H1 (cell line): Measurements from ENCODE around the gene BCL2. TPM values are rescaled to one million over a fixed set of nuclear protein-coding genes. Genes with fewer than 3 reads are reported as not detected.
A peak's percentile ranks its signal among the peaks of the same experiment; 100 is the strongest.

Source experiments
- CTCF ChIA-PET: fragments of 300-600 bp; sonication (Branson Sonifier 250); formaldehyde crosslinking; loops from one replicate; lab custom pipeline; 2021; ENCODE audit not compliant: partially characterized antibody; lab: Charles Lee
- POLR2A ChIA-PET: fragments of 300-600 bp; sonication (Branson Sonifier 250); formaldehyde crosslinking; loops from one replicate; lab custom pipeline; 2021; ENCODE audit warnings: inconsistent platforms; ENCODE audit not compliant: partially characterized antibody; lab: Charles Lee
- DNase-seq, 2 experiments: peaks; one replicate each; pipeline versions ENCODE4 v3.0.0 to v3.0.0-alpha.2; 2010 to 2022; ENCODE audit warnings: low spot score in 2 of 2, low read depth in 1 of 2, mixed read lengths in 1 of 2
- FAIRE-seq: peaks from 2 replicates; lab custom pipeline; 2011; peaks lifted over from hg19 to GRCh38; lab: Jason Lieb, UNC
- H2AFZ ChIP-seq: 2 replicates; pipeline ENCODE4 v1.8.1; 2012; ENCODE audit warnings: low read length, inconsistent platforms
- H2AK5ac ChIP-seq: 2 replicates; pipeline ENCODE4 v1.6.1; 2013; ENCODE audit warnings: low read depth, low read length
- H2BK120ac ChIP-seq: replicated peaks from 2 replicates; pipeline ENCODE3; 2013; ENCODE audit warnings: low read depth, low read length, inconsistent platforms
- H2BK12ac ChIP-seq: 2 replicates; pipeline ENCODE4 v1.6.1; 2013; ENCODE audit warnings: low read depth, low read length
- H2BK15ac ChIP-seq: 2 replicates; pipeline ENCODE4 v1.6.1; 2013; ENCODE audit warnings: low read length
- H2BK20ac ChIP-seq: 2 replicates; pipeline ENCODE4 v1.6.1; 2013; ENCODE audit warnings: low read length
- H2BK5ac ChIP-seq: 2 replicates; pipeline ENCODE4 v1.6.1; 2013; ENCODE audit warnings: low read depth, low read length
- H3K14ac ChIP-seq: 2 replicates; pipeline ENCODE4 v1.6.1; 2013; ENCODE audit warnings: inconsistent platforms; ENCODE audit not compliant: insufficient read length
- H3K18ac ChIP-seq: 2 replicates; pipeline ENCODE4 v1.6.1; 2013; ENCODE audit warnings: low read length; ENCODE audit errors: extremely low read depth
- H3K23ac ChIP-seq: 2 replicates; pipeline ENCODE4 v1.6.1; 2013; ENCODE audit warnings: inconsistent platforms; ENCODE audit not compliant: insufficient read length
- H3K23me2 ChIP-seq: 2 replicates; pipeline ENCODE4 v1.6.1; 2013; ENCODE audit warnings: low read depth, low read length
- H3K27ac ChIP-seq: 2 replicates; pipeline ENCODE4 v1.6.1; 2011; ENCODE audit warnings: low read depth, low read length, inconsistent platforms
- H3K27me3 ChIP-seq, 4 experiments: replicated peaks in 1 of 4; 1 replicate in 1 of 4; 2 replicates in 3 of 4; pipeline versions ENCODE4 v1.6.1 to v1.8.1; 2011 to 2013; ENCODE audit warnings: low read length in 3 of 4, mild to moderate bottlenecking in 3 of 4, inconsistent platforms in 2 of 4, mixed read lengths in 2 of 4, moderate library complexity in 1 of 4; ENCODE audit not compliant: control insufficient read depth in 3 of 4, insufficient read depth in 3 of 4; ENCODE audit errors: extremely low read depth in 1 of 4
- H3K36me3 ChIP-seq, 4 experiments: 2 replicates each; pipeline versions ENCODE4 v1.6.1 to v1.8.1; 2011 to 2013; ENCODE audit warnings: mild to moderate bottlenecking in 4 of 4, low read length in 3 of 4, moderate library complexity in 2 of 4, control low read depth in 1 of 4, inconsistent platforms in 1 of 4; ENCODE audit not compliant: insufficient read depth in 4 of 4, control insufficient read depth in 2 of 4
- H3K4ac ChIP-seq: replicated peaks from 2 replicates; pipeline ENCODE3; 2013; ENCODE audit warnings: low read length, low read depth, mixed read lengths, inconsistent platforms; ENCODE audit not compliant: insufficient read length
- H3K4me1 ChIP-seq, 4 experiments: replicated peaks in 1 of 4; 1 replicate in 1 of 4; 2 replicates in 3 of 4; pipeline versions ENCODE4 v1.6.1 to v1.8.1; 2011 to 2013; ENCODE audit warnings: low read length in 3 of 4, inconsistent platforms in 2 of 4, mixed read lengths in 1 of 4; ENCODE audit not compliant: insufficient read depth in 4 of 4, control insufficient read depth in 3 of 4
- H3K4me2 ChIP-seq, 2 experiments: 2 replicates each; pipeline versions ENCODE4 v1.6.1 to v1.8.1; 2011 to 2013; ENCODE audit warnings: low read depth in 2 of 2, low read length in 2 of 2, control low read depth in 1 of 2, inconsistent platforms in 1 of 2, mild to moderate bottlenecking in 1 of 2; ENCODE audit not compliant: insufficient read depth in 1 of 2
- H3K4me3 ChIP-seq, 4 experiments: fragments of 200-600, 300-600 bp in 1 of 4; sonication (generic), shearing (Covaris generic), sonication (Bioruptor Twin) in 1 of 4; 2 replicates each; pipeline versions ENCODE4 v1.5.1 to v1.8.1; 2011 to 2016; ENCODE audit warnings: low read length in 4 of 4, low read depth in 3 of 4, control low read depth in 2 of 4, inconsistent platforms in 2 of 4, mild to moderate bottlenecking in 2 of 4, mixed read lengths in 1 of 4, moderate library complexity in 1 of 4; ENCODE audit not compliant: insufficient read depth in 2 of 4; ENCODE audit errors: extremely low read depth in 1 of 4
- H3K56ac ChIP-seq: replicated peaks from 2 replicates; pipeline ENCODE3; 2013; ENCODE audit warnings: low read depth, mild to moderate bottlenecking, mixed read lengths, low read length, inconsistent platforms; ENCODE audit not compliant: insufficient read length
- H3K79me1 ChIP-seq: 2 replicates; pipeline ENCODE4 v1.6.1; 2013; ENCODE audit warnings: low read depth, low read length, control low read depth
- H3K79me2 ChIP-seq, 2 experiments: 2 replicates each; pipeline versions ENCODE4 v1.6.1 to v1.8.1; 2012 to 2013; ENCODE audit warnings: low read length in 2 of 2, mild to moderate bottlenecking in 2 of 2, inconsistent platforms in 1 of 2; ENCODE audit not compliant: insufficient read depth in 2 of 2, control insufficient read depth in 1 of 2
- H3K9ac ChIP-seq, 4 experiments: replicated peaks in 1 of 4; 1 replicate in 1 of 4; 2 replicates in 3 of 4; pipeline versions ENCODE4 v1.6.1 to v1.8.1; 2011 to 2013; ENCODE audit warnings: low read depth in 3 of 4, low read length in 3 of 4, control low read depth in 2 of 4, mild to moderate bottlenecking in 2 of 4, moderate library complexity in 2 of 4, inconsistent platforms in 1 of 4; ENCODE audit errors: extremely low read depth in 1 of 4
- H3K9me3 ChIP-seq, 2 experiments: 2 replicates each; pipeline versions ENCODE4 v1.6.1 to v1.8.1; 2012 to 2013; ENCODE audit warnings: mild to moderate bottlenecking in 2 of 2, moderate library complexity in 2 of 2, control low read depth in 1 of 2, inconsistent platforms in 1 of 2, low read depth in 1 of 2, low read length in 1 of 2, mixed read lengths in 1 of 2; ENCODE audit not compliant: insufficient read depth in 2 of 2
- H4K20me1 ChIP-seq, 2 experiments: replicated peaks in 1 of 2; 2 replicates each; pipeline versions ENCODE3 to v1.8.1; 2011 to 2013; ENCODE audit warnings: inconsistent platforms in 2 of 2, low read length in 2 of 2, mild to moderate bottlenecking in 1 of 2; ENCODE audit not compliant: insufficient read depth in 2 of 2, control insufficient read depth in 1 of 2
- H4K5ac ChIP-seq: 2 replicates; pipeline ENCODE4 v1.6.1; 2013; ENCODE audit warnings: low read length, low read depth, mixed read lengths, inconsistent platforms; ENCODE audit not compliant: insufficient read length
- H4K8ac ChIP-seq: 2 replicates; pipeline ENCODE4 v1.8.0; 2013; ENCODE audit warnings: mild to moderate bottlenecking, moderate library complexity, low read length, inconsistent platforms; ENCODE audit not compliant: insufficient read depth; ENCODE audit errors: extremely low read depth
- H4K91ac ChIP-seq: replicated peaks from 2 replicates; pipeline ENCODE3; 2013; ENCODE audit warnings: low read length, mixed read lengths, inconsistent platforms; ENCODE audit not compliant: insufficient read length
- CREB1 ChIP-seq: IDR thresholded peaks from 2 replicates; pipeline ENCODE4 v1.6.1; 2012; ENCODE audit warnings: inconsistent platforms
- CTCF ChIP-seq, 3 experiments: IDR thresholded peaks; 1 replicate in 2 of 3; 2 replicates in 1 of 3; pipeline versions ENCODE4 v1.5.1 to v1.6.1; 2011; ENCODE audit warnings: low read length in 3 of 3, mild to moderate bottlenecking in 3 of 3, inconsistent platforms in 2 of 3, low read depth in 1 of 3, moderate library complexity in 1 of 3; ENCODE audit not compliant: insufficient read depth in 1 of 3; ENCODE audit errors: control extremely low read depth in 1 of 3
- KDM4A ChIP-seq: IDR thresholded peaks from one replicate; pipeline ENCODE4 v1.7.1; 2012; ENCODE audit warnings: low read depth, mild to moderate bottlenecking, moderate library complexity, low read length, inconsistent platforms; ENCODE audit not compliant: severe bottlenecking
- RNF2 ChIP-seq: fragments of 200-900, 300-1000 bp; sonication (generic); IDR thresholded peaks from 2 replicates; pipeline ENCODE4 v1.7.1; 2016; ENCODE audit warnings: borderline replicate concordance, low read depth, mild to moderate bottlenecking, antibody characterized with exemption, low read length; ENCODE audit not compliant: poor library complexity, severe bottlenecking; ENCODE audit errors: missing control alignments
- SAP30 ChIP-seq: fragments of 300-600 bp; sonication (generic); IDR thresholded peaks from 2 replicates; pipeline ENCODE4 v1.7.1; 2012; ENCODE audit warnings: low read length, moderate library complexity, mild to moderate bottlenecking, inconsistent platforms; ENCODE audit not compliant: insufficient read depth, insufficient replicate concordance
- SP4 ChIP-seq: IDR thresholded peaks from 2 replicates; pipeline ENCODE4 v1.6.1; 2012; ENCODE audit warnings: low read length, inconsistent platforms
- WGBS, 2 experiments: shearing (Covaris generic) in 1 of 2; methylation state at CpG; one replicate each; pipeline versions ENCODE4 v1.1.6 to v1.1.7; 2013 to 2015; ENCODE audit warnings: low lambda C conversion rate in 2 of 2, mixed read lengths in 2 of 2, inconsistent platforms in 1 of 2, low coverage in 1 of 2, missing lambda C conversion rate in 1 of 2; ENCODE audit not compliant: insufficient replicate concordance in 2 of 2, insufficient coverage in 1 of 2, insufficient read length in 1 of 2; ENCODE audit errors: extremely low coverage in 1 of 2, missing lambda C conversion rate in 1 of 2; 5-methylcytosine and 5-hydroxymethylcytosine counted together
- polyA plus RNA-seq, 7 experiments: library from polyadenylated mRNA; depleted of rRNA in 3 of 7; stranded (reverse) in 5 of 7; unstranded in 2 of 7; fragments of >200 nt in 5 of 7; fragments of 200-250 nt in 2 of 7; gene quantifications; 1 replicate in 5 of 7; 2 replicates in 1 of 7; 4 replicates in 1 of 7; pipeline versions ENCODE4 v1.2.1 to v1.2.3, GENCODE V29; 2011 to 2013; ENCODE audit warnings: missing spikeins in 2 of 7, mixed read lengths in 2 of 7
- total RNA-seq: library from RNA; stranded (reverse); fragmentation: NEBNext Ultra II Directional; extraction: Animal tissue kit (Norgen Biotek cat#: 25700); gene quantifications from 2 replicates; pipeline ENCODE4 v1.2.1, GENCODE V29; 2021

The BCL2 gene
- total and polyA plus RNA-seq, 2 of the 8 experiments (the other 6 are each of a cell fraction or from before 2014, with no cell fraction given) = 0.59 to 4.5 TPM

DNA sequence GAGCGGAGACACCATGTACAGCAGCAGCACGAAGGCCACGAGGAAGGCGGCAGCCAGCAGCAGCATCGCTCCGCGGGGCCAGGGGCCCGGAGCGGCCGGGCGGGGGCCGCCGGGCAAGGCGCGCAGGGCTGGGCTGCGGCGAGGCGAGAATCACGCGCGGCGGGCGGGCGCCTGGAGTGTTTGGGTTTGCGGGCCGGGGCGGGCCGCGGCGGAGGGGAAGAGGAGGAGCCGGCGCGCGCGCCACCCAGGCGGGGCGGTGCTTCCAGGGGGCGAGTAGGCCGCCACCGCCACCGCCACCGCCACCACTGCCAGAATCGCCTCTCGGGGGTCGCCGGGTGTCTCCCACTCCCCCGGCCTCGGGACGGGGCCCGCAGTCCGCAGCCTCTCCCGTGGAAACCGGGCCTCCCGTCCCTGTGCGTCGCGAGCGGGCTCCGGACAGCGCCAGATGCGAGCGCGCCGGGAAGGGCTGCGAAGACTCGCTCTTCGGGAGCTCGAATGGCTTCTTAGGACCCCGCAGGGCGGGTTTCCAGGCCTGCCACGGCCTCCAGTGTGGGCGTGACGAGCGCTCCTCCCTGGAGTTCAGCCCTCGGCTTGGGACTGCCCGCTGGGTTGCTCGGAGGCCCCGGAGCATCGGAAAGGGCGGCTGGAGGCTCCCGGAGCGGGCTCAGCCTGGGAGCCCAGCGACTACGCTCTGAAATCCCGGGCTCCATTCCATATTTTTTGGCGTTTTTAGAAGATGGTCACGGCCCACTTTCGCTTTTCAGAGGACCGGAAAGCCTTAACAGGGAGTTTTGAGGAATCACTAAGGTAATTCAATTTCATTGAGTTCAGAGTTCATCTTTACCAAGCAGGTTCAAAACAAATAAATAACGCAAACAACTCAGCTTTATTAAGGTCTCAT is 47.7 kb upstream of the BCL2 start, which contains the start of gene KDSR:
Gene KDSR (minus strand): TSS at position 154 of the 901 bp plus-strand sequence. CDS start 88 bp downstream, at position 66.
- peak within 1 kb of the TSS; percentile 94 for H4K5ac ChIP-seq
- no peak for FAIRE-seq
- H3K79me1 ChIP-seq = no peaks in the 10 kb centered on the region
- H2BK12ac ChIP-seq = no peak within 1 kb of the TSS
- H3K56ac ChIP-seq = peak within 1 kb of the TSS; percentile 80
- H2BK15ac ChIP-seq = no peak within 1 kb of the TSS; the same call in 1 of the 2 replicates
- H3K36me3 ChIP-seq = peaks cover 0 to 4% (median 2%) of the 10 kb centered on the region in 4 experiments; a peak in 4 of 8 replicates
- CTCF ChIA-PET = interaction anchor here (0.6 to 1.1 kb wide), 4 partner anchors 25 to 144 kb away, joined by 3 to 7 read pairs (median 3); no protein-coding TSS in a partner anchor
- H3K4ac ChIP-seq = no peak within 1 kb of the TSS
- peaks cover 0 to 28% of the 10 kb centered on the region in 2 experiments; a peak in 3 of 4 replicates for H3K79me2 ChIP-seq
- H2AK5ac ChIP-seq = no peak within 1 kb of the TSS
- peak within 1 kb of the TSS; percentile 73; the same call in 1 of the 2 replicates for H3K27ac ChIP-seq
- peak within 1 kb of the TSS; percentile 92; the same call in 1 of the 2 replicates for H2BK5ac ChIP-seq
- H3K23ac ChIP-seq = no peak within 1 kb of the TSS
- H3K18ac ChIP-seq = peak within 1 kb of the TSS; percentile 91; the same call in 1 of the 2 replicates
- H3K27me3 ChIP-seq = no peaks in the 10 kb centered on the region
- 1% methylated on average over 45 of the region's 90 CpGs; no CpG with 5 or more reads in 1 of the 2 experiments for WGBS, 2 experiments
- peak within 1 kb of the TSS; percentile 83 to 93 (median 86) for H3K4me3 ChIP-seq
- peaks cover 5 to 8% of the 10 kb centered on the region in 2 experiments for H3K9me3 ChIP-seq
- peak; percentile 83 to 93 for DNase-seq
- peak within 1 kb of the TSS; percentile 66 to 94 for H3K4me2 ChIP-seq
- H4K20me1 ChIP-seq = peaks cover 0 to 2% of the 10 kb centered on the region in 2 experiments
- peak within 1 kb of the TSS; percentile 71; the same call in 1 of the 2 replicates for H2AFZ ChIP-seq
- POLR2A ChIA-PET = interaction anchor here (1.0 to 1.7 kb wide), 4 partner anchors 17 to 144 kb away, joined by 3 to 9 read pairs (median 5); partner anchors contain the start of gene VPS4B
- H2BK120ac ChIP-seq = no peak within 1 kb of the TSS
- H4K91ac ChIP-seq = peak within 1 kb of the TSS; percentile 34
- H2BK20ac ChIP-seq = no peak within 1 kb of the TSS
- H3K23me2 ChIP-seq = peaks cover 4% of the 10 kb centered on the region
- no peak within 1 kb of the TSS for H3K14ac ChIP-seq
- peaks cover 0 to 2% (median 0%) of the 10 kb centered on the region in 4 experiments; a peak in 2 of 7 replicates for H3K4me1 ChIP-seq
- H3K9ac ChIP-seq = peak within 1 kb of the TSS; percentile 64 to 94 (median 74)
- peak within 1 kb of the TSS; percentile 96; the same call in 1 of the 2 replicates for H4K8ac ChIP-seq
- no peak for TF ChIP-seq RNF2
- peak; percentile 78 for TF ChIP-seq CREB1
- TF ChIP-seq KDM4A = peak; percentile 27
- TF ChIP-seq CTCF (IDR thresholded peaks at IDR 0.05; ENCODE audit: control extremely low read depth in 1 of 3, insufficient read depth in 1 of 3, low read depth in 1 of 3, low read length in 3 of 3) = no peak
- no peak for TF ChIP-seq SAP30
- no peak for TF ChIP-seq SP4
